Esophagus squamous epithelium (tissue), 5 donors: ENCODE results near the gene ARSJ. TPM values are rescaled to one million over a fixed set of nuclear protein-coding genes. Genes with fewer than 3 reads are reported as not detected.

Experiments used
- DNase-seq: peaks from one replicate; lab custom pipeline; 2025; lab: John Stamatoyannopoulos, UW
- H3K27ac ChIP-seq, 4 donors: fragments of 200-600 bp; sonication (generic); one replicate each; pipeline ENCODE4 v1.5.1; 2016 to 2019; ENCODE audit warnings: mild to moderate bottlenecking in 1 of 4
- H3K27me3 ChIP-seq, 4 donors: fragments of 200-600 bp; sonication (generic); 1 replicate in 3 of 4; 2 replicates in 1 of 4; pipeline versions ENCODE4 v1.5.1 to v1.6.0; 2017 to 2021; ENCODE audit warnings: antibody characterized with exemption in 1 of 4
- H3K36me3 ChIP-seq, 3 donors: fragments of 200-600 bp; sonication (generic); one replicate each; pipeline ENCODE4 v1.5.1; 2016 to 2019
- H3K4me1 ChIP-seq, 3 donors: fragments of 200-600 bp; sonication (generic); one replicate each; pipeline ENCODE4 v1.5.1; 2017 to 2019
- H3K4me3 ChIP-seq, 4 donors: fragments of 200-600 bp; sonication (generic); 1 replicate in 3 of 4; 2 replicates in 1 of 4; pipeline ENCODE4 v1.5.1; 2016 to 2019; ENCODE audit warnings: mild to moderate bottlenecking in 2 of 4, moderate library complexity in 1 of 4
- H3K9me3 ChIP-seq, 3 donors: fragments of 200-600 bp; sonication (generic); one replicate each; pipeline ENCODE4 v1.5.1; 2016 to 2019
- POLR2A ChIP-seq, 4 donors: fragments of 450-650 bp; IDR thresholded peaks; one replicate each; pipeline ENCODE4 v1.6.1; 2017; ENCODE audit warnings: antibody characterized with exemption in 4 of 4, mild to moderate bottlenecking in 4 of 4, moderate library complexity in 3 of 4
- WGBS, 2 donors: methylation state at CpG; one replicate each; pipeline ENCODE4 v1.1.5; 2018; 5-methylcytosine and 5-hydroxymethylcytosine counted together
- intact Hi-C: fragments of 100-400 bp; cut with DNase I; formaldehyde crosslinking; loops from one replicate; pipeline ENCODE4 v1.15.0; 2022
- total RNA-seq, 4 donors: library from RNA; depleted of rRNA; stranded (reverse); fragments of >200 nt; gene quantifications; one replicate each; pipeline ENCODE4 v1.1.0, GENCODE V29; 2016
- TF ChIP-seq, protein P1 (sequence below), 6 experiments: fragments of 450-650 bp in 4 of 6; fragments of 200-600 bp in 2 of 6; sonication (generic) in 2 of 6; IDR thresholded peaks; one replicate each; pipeline ENCODE4 v1.5.1; 2016 to 2019; ENCODE audit warnings: antibody characterized with exemption in 6 of 6, mild to moderate bottlenecking in 4 of 6, moderate library complexity in 4 of 6
- donor health status: DM: yes; HTN: yes; CAD: no.

ARSJ gene
- total RNA-seq, 4 donors from 2014 or later = 2.7 to 10.3 (median 5.8) TPM

DNA sequence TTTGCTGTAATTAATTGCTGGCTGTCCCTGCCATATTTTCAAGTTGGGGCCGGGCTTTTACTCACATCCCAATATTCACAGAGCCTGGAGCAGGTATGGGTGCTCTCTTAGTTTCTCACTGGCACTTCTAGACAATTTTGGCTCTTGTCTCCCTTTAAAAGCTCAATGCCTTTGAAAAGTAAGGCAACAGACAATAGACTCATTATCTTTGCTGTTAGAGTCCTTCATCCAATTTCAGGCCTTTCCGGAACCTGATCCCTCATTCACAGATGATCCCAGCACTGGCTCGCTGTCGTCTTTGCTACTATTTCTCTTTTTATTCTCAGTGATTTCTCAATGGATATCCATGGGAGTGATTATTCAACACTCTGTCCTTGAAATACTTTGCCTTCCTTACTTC, 6.7 kb downstream of the ARSJ start:
- intact Hi-C loops = no loop called here
- no peak for DNase-seq
- H3K36me3 ChIP-seq = no peaks in the 10 kb centered on the region
- H3K27me3 ChIP-seq = no peaks in the 10 kb centered on the region
- no peak overlapping the region for H3K27ac ChIP-seq
- 91 to 93% methylated on average over 4 of the region's 4 CpGs for WGBS, 2 donors
- H3K4me3 ChIP-seq = no peak overlapping the region
- TF ChIP-seq, protein P1, sequence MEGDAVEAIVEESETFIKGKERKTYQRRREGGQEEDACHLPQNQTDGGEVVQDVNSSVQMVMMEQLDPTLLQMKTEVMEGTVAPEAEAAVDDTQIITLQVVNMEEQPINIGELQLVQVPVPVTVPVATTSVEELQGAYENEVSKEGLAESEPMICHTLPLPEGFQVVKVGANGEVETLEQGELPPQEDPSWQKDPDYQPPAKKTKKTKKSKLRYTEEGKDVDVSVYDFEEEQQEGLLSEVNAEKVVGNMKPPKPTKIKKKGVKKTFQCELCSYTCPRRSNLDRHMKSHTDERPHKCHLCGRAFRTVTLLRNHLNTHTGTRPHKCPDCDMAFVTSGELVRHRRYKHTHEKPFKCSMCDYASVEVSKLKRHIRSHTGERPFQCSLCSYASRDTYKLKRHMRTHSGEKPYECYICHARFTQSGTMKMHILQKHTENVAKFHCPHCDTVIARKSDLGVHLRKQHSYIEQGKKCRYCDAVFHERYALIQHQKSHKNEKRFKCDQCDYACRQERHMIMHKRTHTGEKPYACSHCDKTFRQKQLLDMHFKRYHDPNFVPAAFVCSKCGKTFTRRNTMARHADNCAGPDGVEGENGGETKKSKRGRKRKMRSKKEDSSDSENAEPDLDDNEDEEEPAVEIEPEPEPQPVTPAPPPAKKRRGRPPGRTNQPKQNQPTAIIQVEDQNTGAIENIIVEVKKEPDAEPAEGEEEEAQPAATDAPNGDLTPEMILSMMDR (IDR thresholded peaks at IDR 0.05) = no peak
- TF ChIP-seq POLR2A (IDR thresholded peaks at IDR 0.05) = no peak
- H3K4me1 ChIP-seq = peaks cover 0 to 25% (median 0%) of the 10 kb centered on the region in 3 donors
- no peaks in the 10 kb centered on the region for H3K9me3 ChIP-seq

DNA sequence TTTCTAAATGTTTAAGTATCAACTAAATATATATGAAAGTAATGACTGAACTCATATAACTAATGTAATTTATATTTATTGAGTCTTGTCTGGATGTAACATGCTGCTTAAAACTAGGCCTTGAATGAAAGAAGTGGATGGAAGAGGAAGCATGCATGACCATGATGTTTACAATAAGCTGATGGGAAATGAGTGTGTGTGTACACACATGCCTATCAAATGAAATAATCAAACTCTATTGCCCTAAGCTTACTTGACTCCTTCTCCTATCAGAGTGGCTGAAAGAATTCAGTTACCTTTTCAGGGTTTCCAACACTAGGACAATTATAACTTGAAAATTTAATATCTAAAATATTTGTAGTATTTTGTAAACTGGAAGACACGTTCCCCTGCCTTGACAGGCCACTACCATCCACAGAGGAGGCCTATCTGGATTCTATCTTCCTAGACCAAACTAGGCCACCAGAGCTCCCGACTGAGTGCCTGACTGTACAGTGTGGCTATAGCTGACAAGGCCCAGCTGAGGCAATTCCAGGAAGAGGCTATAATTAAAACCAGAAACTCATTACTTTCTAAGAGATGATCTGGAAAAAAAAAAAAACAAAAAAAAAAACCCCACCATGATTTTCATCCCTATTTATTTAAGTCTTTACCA, 7.6 kb downstream of the ARSJ start:
- no peak overlapping the region for H3K27ac ChIP-seq
- no peaks in the 10 kb centered on the region for H3K9me3 ChIP-seq
- 59 to 68% methylated on average over 2 of the region's 2 CpGs for WGBS, 2 donors
- no peak overlapping the region for H3K4me3 ChIP-seq
- DNase-seq = no peak
- intact Hi-C loops = no loop called here
- no peaks in the 10 kb centered on the region for H3K36me3 ChIP-seq
- no peaks in the 10 kb centered on the region for H3K27me3 ChIP-seq
- no peak for TF ChIP-seq POLR2A (IDR thresholded peaks at IDR 0.05)
- TF ChIP-seq, protein P1 (IDR thresholded peaks at IDR 0.05) = no peak
- peaks cover 0 to 15% (median 0%) of the 10 kb centered on the region in 3 donors for H3K4me1 ChIP-seq

DNA sequence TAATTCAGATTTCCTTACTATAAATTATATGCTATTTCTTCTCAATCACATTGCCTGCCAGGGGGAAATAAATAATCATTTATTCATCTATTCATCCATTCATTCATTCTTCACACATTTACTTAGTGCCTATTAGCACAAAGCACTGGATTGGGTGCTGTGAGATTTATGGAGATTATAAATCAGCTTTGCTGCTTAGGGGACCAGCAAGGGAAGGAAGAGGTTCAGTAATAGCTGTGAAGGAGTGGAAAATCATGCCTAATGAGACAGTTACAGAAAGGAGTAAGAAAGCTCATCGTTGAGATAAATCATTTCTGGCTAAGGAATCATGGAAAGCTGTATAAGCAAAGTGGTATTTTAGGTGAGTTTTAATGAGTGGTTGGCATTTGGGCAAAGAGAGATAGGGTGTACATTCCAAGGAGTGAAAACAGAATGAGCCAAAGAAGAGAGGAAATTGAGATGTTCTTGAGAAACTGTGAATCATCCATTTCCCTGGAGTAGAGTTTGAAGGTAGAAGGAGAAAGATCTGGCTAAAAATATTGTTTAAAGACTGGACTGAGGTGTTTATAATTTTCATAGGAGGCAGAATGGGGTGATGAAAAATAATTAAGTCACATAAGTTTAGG, 9.6 kb downstream of the ARSJ start:
- no peak for DNase-seq
- intact Hi-C loops = no loop called here

DNA sequence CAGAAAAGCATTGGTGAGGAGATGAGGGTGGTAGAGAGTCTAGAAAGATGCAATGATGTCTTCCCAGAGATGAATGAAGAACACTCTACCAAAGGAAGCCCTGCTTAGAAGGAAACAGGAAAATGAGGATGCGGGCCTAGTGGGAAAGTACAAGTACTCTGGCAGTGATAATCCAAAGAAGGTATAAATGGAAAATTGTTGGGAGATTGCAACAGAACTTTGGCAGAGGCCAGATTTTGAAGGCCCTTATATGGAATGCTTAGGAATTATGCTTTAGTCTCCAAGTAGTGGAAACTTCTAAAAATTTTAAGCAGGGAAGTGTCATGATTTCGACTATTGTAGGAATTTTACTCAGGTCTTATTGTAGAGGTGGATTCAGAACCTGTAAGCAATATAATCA, 11.0 kb downstream of the ARSJ start:
- Histone ChIP-seq H3K27ac (no peak overlapping the region), H3K27me3 (no peaks in the 10 kb centered on the region), H3K4me1 (no peaks in the 10 kb centered on the region), H3K4me3 (no peak overlapping the region), H3K9me3 (no peaks in the 10 kb centered on the region), H3K36me3 (no peaks in the 10 kb centered on the region)
- 89% methylated on average over 2 of the region's 2 CpGs for WGBS, 2 donors
- TF ChIP-seq POLR2A (IDR thresholded peaks at IDR 0.05) = no peak
- TF ChIP-seq, protein P1 (IDR thresholded peaks at IDR 0.05) = no peak
- no peak for DNase-seq
- intact Hi-C loops = no loop called here

More for the DNA sequence above, 9.6 kb downstream of the ARSJ start:
- Histone ChIP-seq H3K4me3 (no peak overlapping the region), H3K4me1 (no peaks in the 10 kb centered on the region), H3K27me3 (no peaks in the 10 kb centered on the region), H3K27ac (no peak overlapping the region), H3K9me3 (no peaks in the 10 kb centered on the region), H3K36me3 (no peaks in the 10 kb centered on the region)
- WGBS, 2 donors = 55 to 88% methylated on average over 1 of the region's 1 CpG
- TF ChIP-seq, protein P1 (IDR thresholded peaks at IDR 0.05) = no peak
- no peak for TF ChIP-seq POLR2A (IDR thresholded peaks at IDR 0.05)

DNA sequence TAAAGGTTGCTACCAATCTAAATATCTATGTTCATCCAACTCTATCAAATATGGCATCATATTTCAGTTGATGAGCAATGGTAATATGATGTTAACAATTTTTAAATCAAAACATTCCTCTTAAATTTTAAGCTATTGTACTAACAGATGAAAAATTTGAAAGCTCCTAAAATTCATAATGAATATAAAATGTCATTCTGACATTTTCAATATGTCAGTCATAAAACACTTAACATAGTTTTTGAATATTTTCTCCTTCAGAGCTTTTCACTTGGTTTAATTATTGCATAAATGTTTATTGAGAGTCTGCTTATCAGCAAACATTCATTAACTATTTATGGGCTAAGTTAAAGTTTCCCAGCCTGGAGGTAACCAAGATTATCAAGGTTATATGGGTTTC, 11.8 kb downstream of the ARSJ start:
- H3K9me3 ChIP-seq = no peaks in the 10 kb centered on the region
- no peak for DNase-seq
- H3K4me3 ChIP-seq = no peak overlapping the region
- H3K27me3 ChIP-seq = no peaks in the 10 kb centered on the region
- H3K27ac ChIP-seq = no peak overlapping the region
- no peaks in the 10 kb centered on the region for H3K4me1 ChIP-seq
- H3K36me3 ChIP-seq = no peaks in the 10 kb centered on the region
- intact Hi-C loops = no loop called here
- no peak for TF ChIP-seq POLR2A (IDR thresholded peaks at IDR 0.05)
- TF ChIP-seq, protein P1 (IDR thresholded peaks at IDR 0.05) = no peak
